Neuronal stem cell (in vitro differentiated cells): ENCODE data around the gene ANK2.
A peak's percentile ranks its signal among the peaks of the same experiment; 100 is the strongest.

Experiments
- DNase-seq: peaks from one replicate; pipeline ENCODE4 v3.0.0-alpha.2; 2013; ENCODE audit warnings: low spot score
- H2AFZ ChIP-seq: one replicate; pipeline ENCODE4 v1.6.1; 2013; ENCODE audit warnings: mild to moderate bottlenecking, low read length, inconsistent platforms
- H2AK5ac ChIP-seq: 2 replicates; pipeline ENCODE4 v1.6.1; 2013; ENCODE audit warnings: low read depth, mild to moderate bottlenecking, inconsistent platforms, low read length, moderate library complexity, mixed read lengths
- H2BK120ac ChIP-seq: 2 replicates; pipeline ENCODE4 v1.6.1; 2013; ENCODE audit warnings: low read depth, mild to moderate bottlenecking, inconsistent platforms, low read length, moderate library complexity, mixed read lengths
- H2BK12ac ChIP-seq: one replicate; pipeline ENCODE4 v1.6.1; 2013; ENCODE audit warnings: low read length, inconsistent platforms
- H2BK15ac ChIP-seq: 2 replicates; pipeline ENCODE4 v1.6.1; 2013; ENCODE audit warnings: mild to moderate bottlenecking, low read length, inconsistent platforms, mixed read lengths
- H2BK5ac ChIP-seq: one replicate; pipeline ENCODE4 v1.6.1; 2013; ENCODE audit warnings: inconsistent platforms, mild to moderate bottlenecking, low read length, moderate library complexity
- H3K14ac ChIP-seq: one replicate; pipeline ENCODE4 v1.6.1; 2013; ENCODE audit warnings: low read length, inconsistent platforms
- H3K18ac ChIP-seq: 2 replicates; pipeline ENCODE4 v1.6.1; 2013; ENCODE audit warnings: low read length, inconsistent platforms
- H3K23ac ChIP-seq: 2 replicates; pipeline ENCODE4 v1.6.1; 2013; ENCODE audit warnings: low read depth, mild to moderate bottlenecking, mixed read lengths, low read length, inconsistent platforms; ENCODE audit not compliant: poor library complexity
- H3K27ac ChIP-seq: replicated peaks from 3 replicates; pipeline ENCODE4 v1.5.1; 2013; ENCODE audit warnings: low read length, inconsistent platforms
- H3K27me3 ChIP-seq, 3 experiments: 2 replicates each; pipeline ENCODE4 v1.6.1; 2013; ENCODE audit warnings: low read length in 3 of 3, mild to moderate bottlenecking in 2 of 3, inconsistent platforms in 1 of 3, low read depth in 1 of 3, mixed read lengths in 1 of 3, moderate library complexity in 1 of 3; ENCODE audit not compliant: control insufficient read depth in 3 of 3, insufficient read depth in 3 of 3
- H3K36me3 ChIP-seq, 2 donors: replicated peaks in 1 of 2; 2 replicates each; pipeline ENCODE4 v1.6.1; 2013; ENCODE audit warnings: low read length in 2 of 2; ENCODE audit not compliant: control insufficient read depth in 2 of 2, insufficient read depth in 2 of 2
- H3K4ac ChIP-seq: 2 replicates; pipeline ENCODE4 v1.6.1; 2013; ENCODE audit warnings: inconsistent platforms, mild to moderate bottlenecking, low read length, moderate library complexity
- H3K4me1 ChIP-seq, 2 donors: 1 replicate in 1 of 2; 2 replicates in 1 of 2; pipeline ENCODE4 v1.6.1; 2013; ENCODE audit warnings: low read length in 2 of 2, low read depth in 1 of 2; ENCODE audit not compliant: control insufficient read depth in 2 of 2, insufficient read depth in 1 of 2
- H3K4me2 ChIP-seq: one replicate; pipeline ENCODE4 v1.6.1; 2013; ENCODE audit warnings: mild to moderate bottlenecking, low read length, inconsistent platforms; ENCODE audit not compliant: insufficient read depth, poor library complexity, severe bottlenecking
- H3K4me3 ChIP-seq, 2 donors: 2 replicates each; pipeline ENCODE4 v1.5.1; 2013; ENCODE audit warnings: low read length in 2 of 2, mild to moderate bottlenecking in 2 of 2, inconsistent platforms in 1 of 2, moderate library complexity in 1 of 2
- H3K79me1 ChIP-seq: one replicate; pipeline ENCODE4 v1.6.1; 2013; ENCODE audit warnings: low read depth, mild to moderate bottlenecking, inconsistent platforms, low read length, moderate library complexity
- H3K9ac ChIP-seq: one replicate; pipeline ENCODE4 v1.6.1; 2013; ENCODE audit warnings: mild to moderate bottlenecking, low read depth, low read length, inconsistent platforms; ENCODE audit not compliant: poor library complexity
- H3K9me3 ChIP-seq, 2 donors: replicated peaks in 1 of 2; 2 replicates each; pipeline versions ENCODE3 to v1.6.1; 2013; ENCODE audit warnings: low read length in 2 of 2, mild to moderate bottlenecking in 2 of 2, inconsistent platforms in 1 of 2, low read depth in 1 of 2, mixed read lengths in 1 of 2, moderate library complexity in 1 of 2; ENCODE audit not compliant: control insufficient read depth in 2 of 2, insufficient read depth in 1 of 2
- H4K8ac ChIP-seq: one replicate; pipeline ENCODE4 v1.6.1; 2013; ENCODE audit warnings: low read depth, mild to moderate bottlenecking, inconsistent platforms, low read length, moderate library complexity
- H4K91ac ChIP-seq: one replicate; pipeline ENCODE4 v1.6.1; 2013; ENCODE audit warnings: low read length, low read depth, mild to moderate bottlenecking, inconsistent platforms; ENCODE audit not compliant: poor library complexity
- WGBS, 2 donors: extraction: QIAGEN DNeasy Blood & Tissue Kit; methylation state at CpG; one replicate each; pipeline ENCODE4 v1.1.7; 2013; ENCODE audit warnings: missing lambda C conversion rate in 2 of 2, mixed read lengths in 1 of 2; ENCODE audit not compliant: insufficient read length in 2 of 2, insufficient replicate concordance in 1 of 2; ENCODE audit errors: extremely low coverage in 2 of 2; 5-methylcytosine and 5-hydroxymethylcytosine counted together

The ANK2 gene

GRCh38 chr4:113043591-113043990, 5.9 kb upstream of the ANK2 start:
- H2BK5ac ChIP-seq: no peak overlapping the region
- H3K23ac ChIP-seq: no peak overlapping the region
- H3K4me2 ChIP-seq: no peak overlapping the region
- no peak overlapping the region for H3K27ac ChIP-seq
- H3K79me1 ChIP-seq: no peaks in the 10 kb centered on the region
- no peaks in the 10 kb centered on the region for H3K36me3 ChIP-seq
- no peak overlapping the region for H2AK5ac ChIP-seq
- peaks cover 0 to 6% of the 10 kb centered on the region in 2 donors for H3K9me3 ChIP-seq
- no peak overlapping the region for H3K18ac ChIP-seq
- H3K4ac ChIP-seq: no peak overlapping the region
- no peak overlapping the region for H3K14ac ChIP-seq
- DNase-seq: no peak
- no peak overlapping the region for H2BK12ac ChIP-seq
- H3K4me1 ChIP-seq: peaks cover 0 to 2% of the 10 kb centered on the region in 2 donors
- H2AFZ ChIP-seq: no peak overlapping the region
- no peak overlapping the region for H2BK120ac ChIP-seq
- no peak overlapping the region for H2BK15ac ChIP-seq
- no peak overlapping the region for H3K9ac ChIP-seq
- no peak overlapping the region for H4K91ac ChIP-seq
- H4K8ac ChIP-seq: no peak overlapping the region
- H3K27me3 ChIP-seq: no peaks in the 10 kb centered on the region
- H3K4me3 ChIP-seq: no peak overlapping the region

- Histone ChIP-seq H2AK5ac (no peak overlapping the region), H3K27ac (no peak overlapping the region), H3K4ac (no peak overlapping the region), H4K91ac (no peak overlapping the region), H3K4me2 (peak overlapping the region; percentile 53), H2BK5ac (no peak overlapping the region), H2AFZ (peak overlapping the region; percentile 51), H3K14ac (no peak overlapping the region), H4K8ac (no peak overlapping the region), H3K18ac (no peak overlapping the region), H3K4me1 (peaks cover 5 to 9% of the 10 kb centered on the region in 2 donors), H3K9ac (no peak overlapping the region), H3K79me1 (no peaks in the 10 kb centered on the region), H2BK15ac (no peak overlapping the region), H3K27me3 (no peaks in the 10 kb centered on the region), H3K9me3 (no peaks in the 10 kb centered on the region), H3K4me3 (no peak overlapping the region), H3K23ac (no peak overlapping the region), H3K36me3 (no peaks in the 10 kb centered on the region), H2BK120ac (no peak overlapping the region), H2BK12ac (no peak overlapping the region)
- no peak for DNase-seq
- no CpG with 5 or more reads among the region's 2 CpGs for WGBS, 2 donors
Observed at GRCh38 chr4:113050371-113050755, 910 bp downstream of the ANK2 start.

- no peak overlapping the region for H3K18ac ChIP-seq
- no peaks in the 10 kb centered on the region for H3K79me1 ChIP-seq
- H4K8ac ChIP-seq: no peak overlapping the region
- H3K4ac ChIP-seq: no peak overlapping the region
- no peak overlapping the region for H3K4me2 ChIP-seq
- H3K9ac ChIP-seq: no peak overlapping the region
- no peaks in the 10 kb centered on the region for H3K36me3 ChIP-seq
- H2AFZ ChIP-seq: no peak overlapping the region
- H3K27me3 ChIP-seq: no peaks in the 10 kb centered on the region
- WGBS, 2 donors: no CpG with 5 or more reads among the region's 3 CpGs
- no peak overlapping the region for H3K14ac ChIP-seq
- DNase-seq: no peak
- H3K23ac ChIP-seq: no peak overlapping the region
- no peaks in the 10 kb centered on the region for H3K9me3 ChIP-seq
- H2BK15ac ChIP-seq: no peak overlapping the region
- H3K4me1 ChIP-seq: peaks cover 5 to 9% of the 10 kb centered on the region in 2 donors
- H2BK12ac ChIP-seq: no peak overlapping the region
- H3K4me3 ChIP-seq: no peak overlapping the region
- H2BK5ac ChIP-seq: no peak overlapping the region
- no peak overlapping the region for H2AK5ac ChIP-seq
- H4K91ac ChIP-seq: no peak overlapping the region
- no peak overlapping the region for H2BK120ac ChIP-seq
- H3K27ac ChIP-seq: no peak overlapping the region
Observed at GRCh38 chr4:113050837-113051236, 1.4 kb downstream of the ANK2 start.

GRCh38 chr4:113051361-113051760, 1.9 kb downstream of the ANK2 start:
- H2AFZ ChIP-seq: no peak overlapping the region
- no peak overlapping the region for H3K4me3 ChIP-seq
- H3K27ac ChIP-seq: no peak overlapping the region

More at GRCh38 chr4:113051361-113051760, 1.9 kb downstream of the ANK2 start:
- Histone ChIP-seq H3K4me2 (no peak overlapping the region), H3K4ac (no peak overlapping the region), H3K23ac (no peak overlapping the region), H3K14ac (no peak overlapping the region), H3K4me1 (peaks cover 5 to 9% of the 10 kb centered on the region in 2 donors), H3K9ac (no peak overlapping the region), H2BK15ac (no peak overlapping the region), H3K27me3 (no peaks in the 10 kb centered on the region), H2BK12ac (no peak overlapping the region), H3K36me3 (no peaks in the 10 kb centered on the region), H2BK120ac (no peak overlapping the region), H2AK5ac (no peak overlapping the region), H3K79me1 (no peaks in the 10 kb centered on the region), H4K8ac (no peak overlapping the region), H3K18ac (no peak overlapping the region), H3K9me3 (no peaks in the 10 kb centered on the region), H2BK5ac (no peak overlapping the region), H4K91ac (no peak overlapping the region)
- no peak for DNase-seq
- no CpG with 5 or more reads among the region's 2 CpGs for WGBS, 2 donors
